CD4-positive, alpha-beta memory T cell (primary cell): Measurements from ENCODE around the gene TSPAN14. TPM values are rescaled to one million over a fixed set of nuclear protein-coding genes. Genes with fewer than 3 reads are reported as not detected.

ENCODE experiments used
- CTCF ChIA-PET: fragments of 350-600 bp; sonication (Branson Sonifier 250); formaldehyde crosslinking; loops from one replicate; lab custom pipeline; 2021; ENCODE audit warnings: inconsistent platforms; ENCODE audit not compliant: partially characterized antibody; lab: Charles Lee
- POLR2A ChIA-PET: fragments of 350-600 bp; sonication (Branson Sonifier 250); formaldehyde crosslinking; loops from one replicate; lab custom pipeline; 2021; ENCODE audit not compliant: partially characterized antibody; lab: Charles Lee
- DNase-seq, 5 donors: peaks; one replicate each; pipeline versions ENCODE4 v3.0.0 to v3.0.0-alpha.2; 2020 to 2022; ENCODE audit warnings: mixed read lengths in 1 of 5
- H3K27ac ChIP-seq: one replicate; pipeline ENCODE4 v1.7.0; 2013; ENCODE audit warnings: low read depth, low read length
- H3K27me3 ChIP-seq: 2 replicates; pipeline ENCODE4 v1.7.0; 2013; ENCODE audit warnings: mild to moderate bottlenecking, low read length, moderate library complexity; ENCODE audit not compliant: insufficient read depth
- H3K36me3 ChIP-seq: 2 replicates; pipeline ENCODE4 v1.7.0; 2013; ENCODE audit warnings: mild to moderate bottlenecking, low read length, moderate library complexity; ENCODE audit not compliant: insufficient read depth
- H3K4me1 ChIP-seq: 2 replicates; pipeline ENCODE4 v1.7.0; 2013; ENCODE audit warnings: mild to moderate bottlenecking, low read length, moderate library complexity; ENCODE audit not compliant: insufficient read depth
- H3K4me3 ChIP-seq, 2 donors: one replicate each; pipeline ENCODE4 v1.7.0; 2013; ENCODE audit warnings: low read length in 2 of 2, mild to moderate bottlenecking in 1 of 2
- H3K9me3 ChIP-seq, 2 donors: one replicate each; pipeline ENCODE4 v1.7.0; 2013; ENCODE audit warnings: low read length in 2 of 2, control low read depth in 1 of 2; ENCODE audit not compliant: control insufficient read depth in 1 of 2
- H3K27ac Mint-ChIP-seq, 7 donors: one replicate each; pipeline ENCODE4 v1.8.0; 2020 to 2021; ENCODE audit warnings: mixed read lengths in 7 of 7, mild to moderate bottlenecking in 6 of 7, inconsistent platforms in 3 of 7, moderate library complexity in 3 of 7
- H3K27me3 Mint-ChIP-seq, 2 donors: one replicate each; pipeline ENCODE4 v1.8.0; 2020 to 2021; ENCODE audit warnings: mixed read lengths in 2 of 2
- H3K36me3 Mint-ChIP-seq, 2 donors: one replicate each; pipeline ENCODE4 v1.8.0; 2020 to 2021; ENCODE audit warnings: mixed read lengths in 2 of 2, inconsistent platforms in 1 of 2, mild to moderate bottlenecking in 1 of 2
- H3K4me1 Mint-ChIP-seq, 4 donors: one replicate each; pipeline ENCODE4 v1.8.0; 2020 to 2021; ENCODE audit warnings: mixed read lengths in 4 of 4, mild to moderate bottlenecking in 1 of 4
- H3K4me3 Mint-ChIP-seq, 8 donors: one replicate each; pipeline ENCODE4 v1.8.0; 2020 to 2021; ENCODE audit warnings: mixed read lengths in 8 of 8, mild to moderate bottlenecking in 7 of 8, moderate library complexity in 6 of 8, inconsistent platforms in 3 of 8
- H3K9me3 Mint-ChIP-seq, 8 donors: one replicate each; pipeline ENCODE4 v1.8.0; 2020 to 2021; ENCODE audit warnings: mixed read lengths in 8 of 8, mild to moderate bottlenecking in 5 of 8, inconsistent platforms in 3 of 8, moderate library complexity in 1 of 8
- intact Hi-C: fragments of 100-400 bp; cut with micrococcal nuclease; formaldehyde crosslinking; loops from one replicate; pipeline ENCODE4 v1.15.1; 2023
- polyA plus RNA-seq, 2 donors: library from polyadenylated mRNA; unstranded; fragments of 300-500 nt; fragmentation: Illumina TruSeq; gene quantifications; one replicate each; pipeline ENCODE4 v1.2.3, GENCODE V29; 2021
- total RNA-seq, 2 experiments: library from RNA; stranded (reverse); gene quantifications; one replicate each; pipeline ENCODE4 v1.2.3, GENCODE V29; 2021

TSPAN14 gene
- total and polyA plus RNA-seq, 4 experiments from 2014 or later, result 148 to 246 (median 152) TPM

GRCh38 chr10:80454513-80455460 is 677 bp downstream of the TSPAN14 start:
- Histone ChIP-seq H3K9me3 (no peaks in the 10 kb centered on the region), H3K36me3 (no peaks in the 10 kb centered on the region), H3K4me1 (peaks cover 39% of the 10 kb centered on the region), H3K27me3 (no peaks in the 10 kb centered on the region), H3K27ac (peak overlapping the region; percentile 83), H3K4me3 (peak overlapping the region; percentile 70 to 76)
- CTCF ChIA-PET, result interaction anchor here (0.6 to 15.9 kb wide), 3 partner anchors 9 to 51 kb away, joined by 3 to 814 read pairs (median 4); no protein-coding TSS in a partner anchor
- POLR2A ChIA-PET, result interaction anchor here (1.8 to 31.9 kb wide), 4 partner anchors 13 to 57 kb away, joined by 5 to 906 read pairs (median 656); no protein-coding TSS in a partner anchor
- intact Hi-C loops, result loop anchor here (1.0 to 5.0 kb wide), 4 partner anchors 9 to 247 kb away; partner anchors contain the start of gene ANXA11
- no peaks in the 10 kb centered on the region for H3K27me3 Mint-ChIP-seq
- peaks cover 36 to 55% (median 43%) of the 10 kb centered on the region in 4 donors for H3K4me1 Mint-ChIP-seq
- H3K4me3 Mint-ChIP-seq, result peak overlapping the region; percentile 90 to 100 (median 98)
- no peaks in the 10 kb centered on the region for H3K9me3 Mint-ChIP-seq
- peak overlapping the region; percentile 93 to 100 (median 96) for H3K27ac Mint-ChIP-seq
- H3K36me3 Mint-ChIP-seq, result peaks cover 15 to 26% of the 10 kb centered on the region in 2 donors
- peak in 1 of 5 donors; percentile 53 for DNase-seq

- peaks cover 15 to 26% of the 10 kb centered on the region in 2 donors for H3K36me3 Mint-ChIP-seq
- ChIA-PET POLR2A (interaction anchor here (1.7 to 31.9 kb wide), 5 partner anchors 13 to 71 kb away, joined by 5 to 906 read pairs (median 598); no protein-coding TSS in a partner anchor), CTCF (interaction anchor here (0.9 to 20.7 kb wide), 6 partner anchors 11 to 50 kb away, joined by 3 to 814 read pairs (median 156); no protein-coding TSS in a partner anchor)
- H3K9me3 Mint-ChIP-seq, result no peaks in the 10 kb centered on the region
- Histone ChIP-seq H3K27me3 (no peaks in the 10 kb centered on the region), H3K9me3 (no peaks in the 10 kb centered on the region), H3K36me3 (no peaks in the 10 kb centered on the region), H3K4me3 (peak overlapping the region; percentile 70 to 76), H3K4me1 (peaks cover 48% of the 10 kb centered on the region), H3K27ac (peak overlapping the region; percentile 83)
- peak overlapping the region; percentile 90 to 100 (median 98) for H3K4me3 Mint-ChIP-seq
- intact Hi-C loops, result loop anchor here (1.0 kb wide), 1 partner anchor 10 kb away; no protein-coding TSS in a partner anchor
- H3K27me3 Mint-ChIP-seq, result no peaks in the 10 kb centered on the region
- H3K4me1 Mint-ChIP-seq, result peaks cover 45 to 64% (median 52%) of the 10 kb centered on the region in 4 donors
- DNase-seq, result peak in 1 of 5 donors; percentile 60
- H3K27ac Mint-ChIP-seq, result peak overlapping the region; percentile 93 to 100 (median 96)
Measured at GRCh38 chr10:80455461-80456349, 1.6 kb downstream of the TSPAN14 start.

GRCh38 chr10:80457554-80458262 is 3.6 kb downstream of the TSPAN14 start:
- H3K4me3 ChIP-seq, result peak overlapping the region; percentile 58 to 76
- no peaks in the 10 kb centered on the region for H3K27me3 ChIP-seq
- no peaks in the 10 kb centered on the region for H3K36me3 ChIP-seq
- no peak for DNase-seq
- peaks cover 15 to 36% of the 10 kb centered on the region in 2 donors for H3K36me3 Mint-ChIP-seq
- H3K27ac ChIP-seq, result peak overlapping the region; percentile 83
- no peaks in the 10 kb centered on the region for H3K9me3 Mint-ChIP-seq
- no peaks in the 10 kb centered on the region for H3K27me3 Mint-ChIP-seq
- peaks cover 68% of the 10 kb centered on the region for H3K4me1 ChIP-seq
- peaks cover 64 to 84% (median 71%) of the 10 kb centered on the region in 4 donors for H3K4me1 Mint-ChIP-seq
- H3K27ac Mint-ChIP-seq, result peak overlapping the region; percentile 93 to 100 (median 96)
- ChIA-PET POLR2A (interaction anchor here (1.7 to 31.9 kb wide), 5 partner anchors 4 to 69 kb away, joined by 5 to 906 read pairs (median 598); partner anchors contain the start of gene TSPAN14), CTCF (interaction anchor here (1.3 to 20.7 kb wide), 5 partner anchors 11 to 46 kb away, joined by 4 to 516 read pairs (median 74); no protein-coding TSS in a partner anchor)
- intact Hi-C loops, result no loop called here
- H3K9me3 ChIP-seq, result no peaks in the 10 kb centered on the region
- H3K4me3 Mint-ChIP-seq, result peak overlapping the region; percentile 90 to 100 (median 98)

GRCh38 chr10:80458263-80458625 is 4.1 kb downstream of the TSPAN14 start:
- H3K4me1 Mint-ChIP-seq, result peaks cover 65 to 88% (median 73%) of the 10 kb centered on the region in 4 donors
- H3K27me3 ChIP-seq, result no peaks in the 10 kb centered on the region
- H3K36me3 Mint-ChIP-seq, result peaks cover 16 to 36% of the 10 kb centered on the region in 2 donors
- CTCF ChIA-PET, result interaction anchor here (1.2 to 20.7 kb wide), 6 partner anchors 11 to 46 kb away, joined by 7 to 516 read pairs (median 96); no protein-coding TSS in a partner anchor
- H3K4me1 ChIP-seq, result peaks cover 74% of the 10 kb centered on the region
- H3K27ac Mint-ChIP-seq, result peak overlapping the region; percentile 93 to 100 (median 96)
- H3K27ac ChIP-seq, result peak overlapping the region; percentile 83
- H3K9me3 Mint-ChIP-seq, result no peaks in the 10 kb centered on the region
- intact Hi-C loops, result no loop called here
- DNase-seq, result no peak
- no peaks in the 10 kb centered on the region for H3K27me3 Mint-ChIP-seq
- no peaks in the 10 kb centered on the region for H3K9me3 ChIP-seq
- H3K4me3 Mint-ChIP-seq, result peak overlapping the region; percentile 90 to 100 (median 98)
- no peaks in the 10 kb centered on the region for H3K36me3 ChIP-seq
- H3K4me3 ChIP-seq, result peak overlapping the region; percentile 58 to 76
- POLR2A ChIA-PET, result interaction anchor here (1.4 to 31.9 kb wide), 6 partner anchors 5 to 78 kb away, joined by 4 to 906 read pairs (median 598); partner anchors contain the start of gene TSPAN14

GRCh38 chr10:80458638-80459037 is 4.5 kb downstream of the TSPAN14 start:
- Histone ChIP-seq H3K9me3 (no peaks in the 10 kb centered on the region), H3K4me3 (peak overlapping the region; percentile 15 to 76), H3K27ac (peak overlapping the region; percentile 83), H3K4me1 (peaks cover 78% of the 10 kb centered on the region), H3K27me3 (no peaks in the 10 kb centered on the region), H3K36me3 (no peaks in the 10 kb centered on the region)
- no peak for DNase-seq
- Mint-ChIP-seq H3K27ac (peak overlapping the region; percentile 88 to 100 (median 96)), H3K36me3 (peaks cover 20 to 38% of the 10 kb centered on the region in 2 donors), H3K27me3 (no peaks in the 10 kb centered on the region), H3K4me3 (peak overlapping the region; percentile 90 to 100 (median 98)), H3K9me3 (no peaks in the 10 kb centered on the region), H3K4me1 (peaks cover 65 to 88% (median 73%) of the 10 kb centered on the region in 4 donors)
- intact Hi-C loops, result loop anchor here (1.0 kb wide), 1 partner anchor 10 kb away; no protein-coding TSS in a partner anchor
- CTCF ChIA-PET, result interaction anchor here (0.6 to 20.7 kb wide), 10 partner anchors 8 to 1469 kb away, joined by 3 to 516 read pairs (median 12); no protein-coding TSS in a partner anchor
- POLR2A ChIA-PET, result interaction anchor here (0.8 to 31.9 kb wide), 8 partner anchors 5 to 81 kb away, joined by 3 to 906 read pairs (median 302); partner anchors contain the start of gene TSPAN14
